Gastrocnemius medialis (tissue), 4 donors: ENCODE data around the gene MSTO1. TPM values are rescaled to one million over a fixed set of nuclear protein-coding genes. Genes with fewer than 3 reads are reported as not detected.

Source experiments
- ATAC-seq, 2 donors: fragments of 150-250 bp; one replicate each; pipeline ENCODE4 v1.9.1; 2016
- DNase-seq, 2 donors: peaks; one replicate each; pipeline ENCODE4 v3.0.0-alpha.2; 2019
- H3K27ac ChIP-seq, 4 donors: fragments of 200-600 bp; sonication (generic); 1 replicate in 1 of 4; 2 replicates in 3 of 4; pipeline ENCODE4 v1.5.1; 2016 to 2018; ENCODE audit warnings: mild to moderate bottlenecking in 2 of 4, moderate library complexity in 1 of 4
- H3K27me3 ChIP-seq, 3 donors: fragments of 200-600 bp; sonication (generic) in 2 of 3; 1 replicate in 1 of 3; 2 replicates in 2 of 3; pipeline versions ENCODE4 v1.5.1 to v1.6.0; 2016 to 2019; ENCODE audit warnings: mild to moderate bottlenecking in 1 of 3, moderate library complexity in 1 of 3
- H3K36me3 ChIP-seq, 2 donors: fragments of 200-600 bp; sonication (generic) in 1 of 2; one replicate each; pipeline ENCODE4 v1.5.1; 2017 to 2018
- H3K4me1 ChIP-seq, 2 donors: fragments of 200-600 bp; sonication (generic) in 1 of 2; one replicate each; pipeline ENCODE4 v1.5.1; 2016 to 2017; ENCODE audit warnings: mild to moderate bottlenecking in 2 of 2
- H3K4me3 ChIP-seq, 4 donors: fragments of 200-600 bp; sonication (generic) in 3 of 4; 1 replicate in 1 of 4; 2 replicates in 3 of 4; pipeline ENCODE4 v1.5.1; 2016 to 2019; ENCODE audit warnings: mild to moderate bottlenecking in 2 of 4
- H3K9me3 ChIP-seq, 3 donors: fragments of 200-600 bp; sonication (generic) in 2 of 3; 1 replicate in 1 of 3; 2 replicates in 2 of 3; pipeline ENCODE4 v1.5.1; 2016 to 2019
- CTCF ChIP-seq, 5 experiments: fragments of 450-650 bp in 3 of 5; fragments of 200-600 bp in 2 of 5; sonication (generic) in 2 of 5; IDR thresholded peaks in 4 of 5; conservative IDR thresholded peaks in 1 of 5; 1 replicate in 4 of 5; 2 replicates in 1 of 5; pipeline ENCODE4 v1.5.1; 2016 to 2019; ENCODE audit warnings: antibody characterized with exemption in 5 of 5, mild to moderate bottlenecking in 3 of 5, moderate library complexity in 3 of 5
- POLR2A ChIP-seq, 2 donors: fragments of 450-650 bp; IDR thresholded peaks; one replicate each; pipeline ENCODE4 v1.6.1; 2017; ENCODE audit warnings: antibody characterized with exemption in 2 of 2, mild to moderate bottlenecking in 2 of 2, moderate library complexity in 2 of 2
- in situ Hi-C, 4 donors: fragments of 200-750 bp; cut with MboI; loops; one replicate each; pipeline versions ENCODE4 v1.15.0 to v1.8.0; 2017; ENCODE audit warnings: low sequenced_read_pairs in 4 of 4
- intact Hi-C: fragments of 100-400 bp; cut with DNase I; formaldehyde crosslinking; loops from one replicate; pipeline ENCODE4 v1.15.1; 2023; ENCODE audit warnings: low total_unique reads
- total RNA-seq, 4 donors: library from RNA; depleted of rRNA; stranded (reverse); fragments of >200 nt; gene quantifications; one replicate each; pipeline versions ENCODE4 v1.1.0 to v1.2.3, GENCODE V29; 2016

The MSTO1 gene
- total RNA-seq, 4 donors from 2014 or later, result 1.7 to 3.1 (median 2.3) TPM

- Histone ChIP-seq H3K4me1 (peaks cover 5 to 8% of the 10 kb centered on the region in 2 donors), H3K27me3 (peaks cover 0 to 4% (median 0%) of the 10 kb centered on the region in 3 donors), H3K4me3 (no peak overlapping the region), H3K9me3 (no peaks in the 10 kb centered on the region), H3K27ac (peak overlapping the region in 1 of 4 donors; percentile 34), H3K36me3 (no peaks in the 10 kb centered on the region)
- intact Hi-C loops, result no loop called here
- ATAC-seq, result no peak
- TF ChIP-seq CTCF (IDR thresholded peaks at IDR 0.05 in 4 of 5, conservative IDR thresholded peaks at IDR 0.05 in 1 of 5) (no peak), POLR2A (IDR thresholded peaks at IDR 0.05) (no peak)
- no peak for DNase-seq
- in situ Hi-C loops, result no loop called here
Observed at GRCh38 chr1:155645648-155646047, 35.6 kb downstream of the MSTO1 start.

GRCh38 chr1:155646307-155646706 is 36.3 kb downstream of the MSTO1 start:
- Histone ChIP-seq H3K4me1 (peaks cover 5 to 8% of the 10 kb centered on the region in 2 donors), H3K36me3 (no peaks in the 10 kb centered on the region), H3K9me3 (no peaks in the 10 kb centered on the region), H3K27ac (peak overlapping the region in 1 of 4 donors; percentile 34), H3K4me3 (no peak overlapping the region), H3K27me3 (peaks cover 0 to 7% (median 0%) of the 10 kb centered on the region in 3 donors)
- TF ChIP-seq POLR2A (IDR thresholded peaks at IDR 0.05), result no peak
- TF ChIP-seq CTCF (IDR thresholded peaks at IDR 0.05 in 4 of 5, conservative IDR thresholded peaks at IDR 0.05 in 1 of 5), result no peak
- DNase-seq (peak; percentile 31 to 69), ATAC-seq (peak in 1 of 2 donors; percentile 34)
- intact Hi-C loops, result no loop called here
- in situ Hi-C loops, result no loop called here

GRCh38 chr1:155648207-155649147 is 38.5 kb downstream of the MSTO1 start:
- H3K4me1 ChIP-seq, result peaks cover 5 to 8% of the 10 kb centered on the region in 2 donors
- H3K9me3 ChIP-seq, result no peaks in the 10 kb centered on the region
- no peak overlapping the region for H3K4me3 ChIP-seq
- DNase-seq (no peak), ATAC-seq (peak in 1 of 2 donors; percentile 77)
- in situ Hi-C loops, result no loop called here
- TF ChIP-seq CTCF (IDR thresholded peaks at IDR 0.05 in 4 of 5, conservative IDR thresholded peaks at IDR 0.05 in 1 of 5) (peak in 1 of 5 experiments; percentile 25), POLR2A (IDR thresholded peaks at IDR 0.05) (no peak)
- peak overlapping the region in 1 of 4 donors; percentile 41 for H3K27ac ChIP-seq
- H3K36me3 ChIP-seq, result no peaks in the 10 kb centered on the region
- intact Hi-C loops, result no loop called here
- H3K27me3 ChIP-seq, result peaks cover 0 to 7% (median 0%) of the 10 kb centered on the region in 3 donors

GRCh38 chr1:155649676-155650075 is 39.7 kb downstream of the MSTO1 start:
- intact Hi-C loops (no loop called here), in situ Hi-C loops (loop anchor here in 1 of 4 donors (25.0 kb wide), 1 partner anchor 1387 kb away; the partner anchor contains the start of gene HAX1)
- Histone ChIP-seq H3K4me1 (peaks cover 5 to 8% of the 10 kb centered on the region in 2 donors), H3K9me3 (no peaks in the 10 kb centered on the region), H3K36me3 (no peaks in the 10 kb centered on the region), H3K4me3 (no peak overlapping the region), H3K27me3 (peaks cover 0 to 7% (median 0%) of the 10 kb centered on the region in 3 donors), H3K27ac (no peak overlapping the region)
- DNase-seq (no peak), ATAC-seq (no peak)
- TF ChIP-seq POLR2A (IDR thresholded peaks at IDR 0.05) (no peak), CTCF (IDR thresholded peaks at IDR 0.05 in 4 of 5, conservative IDR thresholded peaks at IDR 0.05 in 1 of 5) (no peak)
